GM18858 (cell line): Measurements from ENCODE around the gene KCNIP3.

ENCODE experiments used
- ATAC-seq: cut with Tn5 transposase; IDR thresholded peaks from one replicate; pipeline ENCODE4 v1.9.1; 2021; ENCODE audit not compliant: unreplicated experiment

The KCNIP3 gene

GRCh38 chr2:95274291-95275150 lies 22.6 kb upstream of the KCNIP3 start, which contains the start of gene PROM2:
Gene PROM2 (plus strand): TSS chr2:95274449. CDS start chr2:95274586, 137 bp downstream.
- ATAC-seq: no peak

DNA sequence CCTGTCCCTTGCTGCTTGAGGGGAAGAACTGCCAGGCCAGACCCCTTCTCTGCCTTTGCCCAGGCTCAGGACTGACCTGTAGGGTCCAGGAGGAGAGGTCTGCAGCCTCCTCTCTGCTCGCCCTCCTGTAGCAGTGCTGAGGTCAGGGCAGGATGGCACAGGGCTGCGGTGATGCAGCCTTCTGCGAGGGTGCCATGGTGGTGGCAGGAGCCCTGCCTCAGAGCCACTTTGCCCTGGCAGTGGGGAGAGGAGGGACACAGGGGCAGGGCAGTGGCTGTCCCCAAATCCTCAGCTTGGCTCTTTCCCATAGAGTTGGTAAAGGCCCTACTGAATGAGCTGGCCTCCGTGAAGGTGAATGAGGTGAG lies 22.0 kb upstream of the KCNIP3 start:
- no peak for ATAC-seq

- no peak for ATAC-seq
Observed at GRCh38 chr2:95275601-95276243, 21.4 kb upstream of the KCNIP3 start.

DNA sequence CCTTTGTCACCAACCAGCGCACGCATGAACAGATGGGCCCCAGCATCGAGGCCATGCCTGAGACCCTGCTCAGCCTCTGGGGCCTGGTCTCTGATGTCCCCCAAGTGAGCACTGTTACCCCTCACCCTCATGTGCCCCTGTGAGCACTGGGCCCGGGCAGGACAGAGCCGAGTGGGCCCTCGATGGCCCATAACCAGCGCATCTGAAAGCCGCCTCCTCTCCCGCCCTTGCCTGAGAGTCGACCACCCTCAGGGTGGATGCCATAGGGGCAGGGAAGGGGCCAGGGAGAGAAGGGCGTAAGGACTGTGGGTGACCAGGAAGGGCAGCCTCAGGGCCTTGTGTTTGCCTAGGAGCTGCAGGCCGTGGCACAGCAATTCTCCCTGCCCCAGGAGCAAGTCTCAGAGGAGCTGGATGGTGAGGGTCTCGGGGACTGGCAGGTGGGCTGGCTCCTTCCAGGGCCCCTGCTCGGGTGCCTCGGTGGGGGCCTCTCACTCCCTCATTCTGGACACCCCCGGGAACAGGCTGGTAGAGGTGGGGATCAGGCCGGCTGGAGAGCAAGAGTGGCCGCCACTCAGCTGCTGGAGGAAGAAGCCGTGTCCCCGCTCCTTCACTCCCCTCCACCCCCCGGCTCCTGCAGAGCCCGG lies 20.8 kb upstream of the KCNIP3 start:
- ATAC-seq: no peak

GRCh38 chr2:95276888-95277245 lies 20.3 kb upstream of the KCNIP3 start:
- no peak for ATAC-seq

DNA sequence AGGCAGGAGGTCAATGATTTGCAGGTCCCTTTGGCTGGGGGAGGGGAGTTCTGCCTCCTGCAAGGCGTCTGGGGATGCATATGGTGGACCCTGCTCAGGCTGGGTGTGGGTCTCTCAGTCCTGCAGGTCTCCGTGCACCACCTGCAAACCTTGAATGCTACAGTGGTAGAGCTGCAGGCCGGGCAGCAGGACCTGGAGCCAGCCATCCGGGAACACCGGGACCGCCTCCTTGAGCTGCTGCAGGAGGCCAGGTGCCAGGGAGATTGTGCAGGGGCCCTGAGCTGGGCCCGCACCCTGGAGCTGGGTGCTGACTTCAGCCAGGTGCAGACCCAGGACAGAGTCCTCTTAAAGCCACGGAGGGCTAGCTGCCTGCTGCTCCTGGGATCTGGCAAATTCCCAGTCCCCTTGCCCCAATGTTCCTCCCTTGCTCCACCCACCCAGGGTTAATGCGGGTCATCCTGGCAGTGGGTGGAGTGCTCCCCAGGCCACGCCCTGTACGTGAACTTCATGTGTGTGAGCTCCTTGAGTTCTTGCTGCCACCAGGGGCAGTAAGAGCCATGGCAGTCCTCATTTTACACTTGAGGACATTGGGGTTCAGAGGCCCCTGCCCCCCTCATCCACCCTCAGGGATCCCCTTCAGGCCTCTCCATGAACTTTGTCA lies 19.8 kb upstream of the KCNIP3 start:
- ATAC-seq: no peak

GRCh38 chr2:95278051-95278471 lies 19.1 kb upstream of the KCNIP3 start:
- no peak for ATAC-seq

DNA sequence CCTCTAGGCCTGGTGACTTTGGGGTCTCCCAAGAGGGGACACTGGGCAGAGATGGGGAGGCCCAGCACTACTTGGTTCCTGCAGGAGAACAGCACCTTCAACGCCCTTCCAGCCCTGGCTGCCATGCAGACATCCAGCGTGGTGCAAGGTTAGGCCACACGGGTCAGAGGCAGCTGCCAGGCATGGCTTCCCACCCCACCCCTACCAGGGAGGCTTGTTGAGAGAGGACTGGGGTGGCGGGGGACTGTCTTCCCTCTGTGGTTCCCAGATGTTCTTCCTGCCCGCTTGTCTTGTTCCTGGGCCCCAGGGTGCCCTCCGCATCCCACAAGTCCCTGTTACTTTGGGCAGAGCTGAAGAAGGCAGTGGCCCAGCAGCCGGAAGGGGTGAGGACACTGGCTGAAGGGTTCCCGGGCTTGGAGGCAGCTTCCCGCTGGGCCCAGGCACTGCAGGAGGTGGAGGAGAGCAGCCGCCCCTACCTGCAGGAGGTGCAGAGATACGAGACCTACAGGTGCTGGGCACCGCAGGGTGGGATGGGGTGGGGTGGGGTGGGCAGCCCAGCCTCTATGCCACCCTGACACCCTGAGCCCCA lies 18.4 kb upstream of the KCNIP3 start:
- no peak for ATAC-seq

- ATAC-seq: no peak
Observed at GRCh38 chr2:95279435-95280035, 17.6 kb upstream of the KCNIP3 start.

GRCh38 chr2:95281071-95281470 lies 16.1 kb upstream of the KCNIP3 start:
- ATAC-seq: no peak

DNA sequence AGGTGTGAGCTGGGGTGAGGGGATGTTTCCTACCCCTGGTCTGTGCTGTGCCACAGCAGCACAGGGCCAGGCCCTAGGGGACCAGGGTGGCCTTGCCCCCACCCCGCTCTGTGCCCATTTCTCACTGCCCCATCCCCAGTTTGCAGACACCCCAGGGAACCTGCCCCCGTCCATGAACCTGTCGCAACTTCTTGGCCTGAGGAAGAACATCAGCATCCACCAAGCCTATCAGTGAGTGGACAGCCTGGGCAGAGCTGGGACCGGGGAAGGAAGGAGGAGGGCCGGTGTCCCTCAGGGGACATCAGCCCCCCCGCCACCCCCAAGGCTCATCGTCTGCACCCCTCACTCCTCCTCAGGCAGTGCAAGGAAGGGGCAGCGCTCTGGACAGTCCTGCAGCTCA lies 15.4 kb upstream of the KCNIP3 start:
- ATAC-seq: no peak

- no peak for ATAC-seq
Observed at GRCh38 chr2:95282458-95282857, 14.7 kb upstream of the KCNIP3 start.

DNA sequence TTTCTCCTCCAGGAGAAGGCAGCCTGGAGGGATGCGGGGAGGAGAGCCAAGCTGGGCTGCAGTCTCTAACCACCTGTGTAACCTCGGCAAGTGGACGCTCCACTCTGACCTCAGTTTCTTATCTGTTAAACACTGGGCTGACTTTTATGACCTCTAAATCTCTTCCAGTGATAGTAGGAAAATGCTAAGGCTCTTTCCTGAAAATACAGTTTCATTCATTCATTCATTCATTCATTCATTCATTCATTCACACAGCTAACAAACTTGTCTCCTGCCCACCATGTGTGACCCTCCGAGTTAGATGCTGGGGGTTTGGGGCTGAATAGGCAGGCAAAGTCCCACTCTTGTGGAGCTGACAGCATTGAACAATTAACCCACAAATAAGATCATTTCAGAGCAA lies 13.6 kb upstream of the KCNIP3 start:
- no peak for ATAC-seq

- no peak for ATAC-seq
Observed at GRCh38 chr2:95284886-95285541, 12.1 kb upstream of the KCNIP3 start.

GRCh38 chr2:95285542-95285932 lies 11.6 kb upstream of the KCNIP3 start:
- no peak for ATAC-seq

DNA sequence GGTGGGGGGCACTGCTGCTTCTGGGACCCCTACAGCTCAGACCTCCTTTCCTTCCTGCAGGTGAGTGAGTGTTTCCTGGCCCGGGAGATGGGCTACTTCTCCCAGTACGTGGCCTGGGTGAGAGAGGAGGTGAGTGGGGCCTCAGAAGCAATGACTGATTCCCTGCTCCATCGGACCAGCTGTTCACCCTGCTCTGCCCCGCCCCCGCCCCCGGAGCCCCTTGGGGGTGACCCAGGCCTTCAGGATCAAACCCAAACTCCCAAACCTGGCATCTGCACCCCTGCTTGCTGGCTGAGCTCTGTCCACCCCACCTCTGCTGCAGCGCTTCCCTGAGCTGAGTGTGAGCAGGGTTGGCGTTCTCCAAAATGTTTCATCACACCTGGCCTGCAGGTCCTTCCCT lies 9.8 kb upstream of the KCNIP3 start:
- ATAC-seq: no peak

- no peak for ATAC-seq
Observed at GRCh38 chr2:95287806-95288205, 9.3 kb upstream of the KCNIP3 start.

GRCh38 chr2:95289253-95289652 lies 7.9 kb upstream of the KCNIP3 start:
- no peak for ATAC-seq

DNA sequence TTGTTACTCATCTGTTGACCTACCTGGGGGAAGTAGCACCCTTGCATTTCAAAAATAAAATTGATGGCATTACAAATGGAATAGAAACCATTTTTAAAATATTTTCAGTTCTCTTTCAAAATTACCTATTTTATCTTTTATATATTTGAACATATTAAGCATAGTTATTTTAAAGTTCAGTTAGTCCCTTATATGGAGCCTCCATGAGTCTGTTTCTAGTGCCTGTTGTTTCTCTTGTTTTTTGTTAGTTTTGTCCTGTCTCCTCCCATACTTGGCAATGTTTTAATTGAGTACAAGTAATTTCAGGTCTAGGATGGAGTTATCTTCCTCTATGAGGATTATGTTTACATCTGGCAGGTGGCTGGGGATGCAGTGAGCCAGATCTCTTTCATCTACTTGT lies 5.9 kb upstream of the KCNIP3 start:
- ATAC-seq: no peak

- ATAC-seq: no peak
Observed at GRCh38 chr2:95292623-95293260, 4.4 kb upstream of the KCNIP3 start.
